ENCODE results near the gene FBXW12.

DNA sequence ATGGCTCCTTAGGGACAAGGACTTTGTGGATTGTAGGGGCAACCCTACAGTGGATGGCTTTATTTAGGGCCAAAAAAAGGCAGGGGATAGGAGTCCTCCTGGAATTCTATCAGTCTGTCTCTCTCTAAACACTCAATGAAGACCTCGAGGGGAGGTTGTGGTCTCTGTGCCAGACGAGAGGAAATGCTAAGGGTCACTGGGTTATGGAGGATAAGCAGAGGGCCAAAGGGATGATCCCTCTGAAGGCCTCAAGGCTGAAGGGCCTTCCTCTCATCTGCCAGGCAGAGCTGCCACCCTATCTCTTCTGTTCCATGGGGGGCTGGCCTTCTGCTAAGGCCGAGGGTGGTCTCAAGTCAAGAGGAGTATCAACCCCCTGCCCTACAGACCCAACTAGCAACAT, 30.9 kb downstream of the FBXW12 start:
- TF ChIP-seq, protein P1, sequence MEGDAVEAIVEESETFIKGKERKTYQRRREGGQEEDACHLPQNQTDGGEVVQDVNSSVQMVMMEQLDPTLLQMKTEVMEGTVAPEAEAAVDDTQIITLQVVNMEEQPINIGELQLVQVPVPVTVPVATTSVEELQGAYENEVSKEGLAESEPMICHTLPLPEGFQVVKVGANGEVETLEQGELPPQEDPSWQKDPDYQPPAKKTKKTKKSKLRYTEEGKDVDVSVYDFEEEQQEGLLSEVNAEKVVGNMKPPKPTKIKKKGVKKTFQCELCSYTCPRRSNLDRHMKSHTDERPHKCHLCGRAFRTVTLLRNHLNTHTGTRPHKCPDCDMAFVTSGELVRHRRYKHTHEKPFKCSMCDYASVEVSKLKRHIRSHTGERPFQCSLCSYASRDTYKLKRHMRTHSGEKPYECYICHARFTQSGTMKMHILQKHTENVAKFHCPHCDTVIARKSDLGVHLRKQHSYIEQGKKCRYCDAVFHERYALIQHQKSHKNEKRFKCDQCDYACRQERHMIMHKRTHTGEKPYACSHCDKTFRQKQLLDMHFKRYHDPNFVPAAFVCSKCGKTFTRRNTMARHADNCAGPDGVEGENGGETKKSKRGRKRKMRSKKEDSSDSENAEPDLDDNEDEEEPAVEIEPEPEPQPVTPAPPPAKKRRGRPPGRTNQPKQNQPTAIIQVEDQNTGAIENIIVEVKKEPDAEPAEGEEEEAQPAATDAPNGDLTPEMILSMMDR (IDR thresholded peaks at IDR 0.05): no peak
- TF ChIP-seq POLR2AphosphoS5 (IDR thresholded peaks at IDR 0.05) (no peak), POLR2A (IDR thresholded peaks at IDR 0.05) (no peak)

Measured in transverse colon (tissue), 4 donors.